RPMI8226 (cell line): ENCODE data around the gene TMEM205.
"Not testable (repeated sequence)": the region's sequence is repeated elsewhere in the genome, so short reads cannot be mapped to it uniquely, and the experiment has no call there.

ENCODE experiments used
- DNase-seq: peaks from one replicate; pipeline ENCODE4 v3.0.0-alpha.2; 2015

TMEM205 gene

GRCh38 chr19:11346104-11346940 lies at the start of gene TMEM205, which contains the start of gene CCDC159:
TSS of gene TMEM205 (minus strand) at chr19:11346268. CDS start at chr19:11345619, 649 bp downstream.
TSS of gene CCDC159 (plus strand) at chr19:11346519. CDS start at chr19:11346607, 88 bp downstream.
- peak; percentile 100 for DNase-seq

DNA sequence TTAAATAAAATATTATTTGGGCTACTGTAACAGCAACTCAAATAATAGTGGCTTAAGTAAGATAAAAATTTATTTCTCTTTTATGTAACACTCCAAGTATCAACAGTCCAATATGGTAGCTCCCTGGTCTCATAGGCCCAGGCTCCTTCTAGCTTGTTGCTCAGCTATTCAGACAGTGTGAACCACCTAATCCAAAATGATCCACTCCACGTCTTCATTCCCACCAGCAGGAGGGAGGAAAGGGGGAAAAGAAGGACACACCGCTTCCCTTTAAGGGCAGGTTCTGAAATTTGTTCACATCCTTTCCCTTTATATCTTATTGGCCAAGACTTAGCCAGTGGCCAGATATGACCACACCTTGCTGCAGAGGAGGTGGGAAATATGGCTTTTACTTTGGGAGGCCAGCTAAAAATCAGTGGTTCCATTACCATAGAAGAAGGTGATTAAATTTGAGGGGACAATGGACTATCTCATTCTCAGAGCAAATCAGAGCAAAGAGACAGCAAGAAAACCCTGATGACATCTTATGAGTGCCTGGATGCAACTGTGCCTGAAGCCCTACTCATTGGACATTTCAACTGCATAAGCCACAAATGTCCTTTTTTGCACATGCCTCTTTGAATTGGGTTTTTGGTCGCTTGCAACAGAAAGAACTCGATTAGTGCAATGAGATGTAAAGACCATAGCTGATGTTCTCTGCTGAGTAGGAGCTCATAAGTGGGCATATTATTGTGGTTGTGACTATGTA lies 45.0 kb upstream of the TMEM205 start:
- DNase-seq, result no peak

- DNase-seq, result no peak
Measured at GRCh38 chr19:11390359-11390758, 44.3 kb upstream of the TMEM205 start.

- DNase-seq, result peak; percentile 42
Measured at GRCh38 chr19:11387162-11388034, 41.3 kb upstream of the TMEM205 start.

- DNase-seq, result no peak
Measured at GRCh38 chr19:11384778-11385129, 38.7 kb upstream of the TMEM205 start.

GRCh38 chr19:11383706-11384048 lies 37.6 kb upstream of the TMEM205 start:
- no peak for DNase-seq

DNA sequence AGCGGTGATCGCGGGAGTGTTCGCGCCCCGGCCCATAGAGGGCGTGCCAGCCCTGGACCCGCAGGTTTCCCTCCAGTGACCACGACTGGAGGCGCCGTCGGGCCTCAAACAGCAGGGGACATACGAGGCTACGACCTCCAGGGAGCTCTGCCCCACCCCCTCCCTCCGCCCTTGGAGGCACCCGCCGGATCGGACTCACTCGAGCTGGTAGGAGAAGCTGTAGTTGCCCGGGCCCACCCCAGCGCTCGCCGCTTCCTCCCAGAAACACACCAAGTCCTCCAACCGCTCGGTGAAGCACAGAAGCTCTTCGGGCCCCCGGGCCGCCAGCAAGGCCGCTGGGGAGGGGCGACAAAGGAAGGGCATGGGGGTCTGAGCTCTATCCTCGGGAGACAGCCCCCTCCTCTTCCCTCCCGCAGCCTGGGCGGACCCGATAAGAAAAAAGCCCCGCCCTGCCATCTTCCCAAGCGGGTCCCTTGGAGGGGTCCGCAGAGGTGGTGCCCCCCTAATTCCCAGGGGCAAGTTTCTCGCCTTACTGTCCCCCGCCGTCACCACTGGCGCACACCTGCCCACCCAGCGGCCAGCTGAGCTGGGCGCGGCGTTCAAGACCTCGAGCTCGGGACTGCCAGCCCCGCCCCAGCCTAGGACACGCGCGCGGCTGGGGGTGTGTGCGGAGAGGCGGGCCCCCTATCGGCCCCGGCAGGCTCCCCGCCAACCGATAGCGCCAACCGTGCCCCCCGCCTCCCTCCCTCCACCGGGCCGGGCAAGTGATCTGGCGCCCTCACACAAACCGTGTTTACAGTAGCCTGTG lies 37.0 kb upstream of the TMEM205 start:
- DNase-seq, result peak; percentile 80

- DNase-seq, result peak; percentile 99
Measured at GRCh38 chr19:11380653-11381537, 34.8 kb upstream of the TMEM205 start.

DNA sequence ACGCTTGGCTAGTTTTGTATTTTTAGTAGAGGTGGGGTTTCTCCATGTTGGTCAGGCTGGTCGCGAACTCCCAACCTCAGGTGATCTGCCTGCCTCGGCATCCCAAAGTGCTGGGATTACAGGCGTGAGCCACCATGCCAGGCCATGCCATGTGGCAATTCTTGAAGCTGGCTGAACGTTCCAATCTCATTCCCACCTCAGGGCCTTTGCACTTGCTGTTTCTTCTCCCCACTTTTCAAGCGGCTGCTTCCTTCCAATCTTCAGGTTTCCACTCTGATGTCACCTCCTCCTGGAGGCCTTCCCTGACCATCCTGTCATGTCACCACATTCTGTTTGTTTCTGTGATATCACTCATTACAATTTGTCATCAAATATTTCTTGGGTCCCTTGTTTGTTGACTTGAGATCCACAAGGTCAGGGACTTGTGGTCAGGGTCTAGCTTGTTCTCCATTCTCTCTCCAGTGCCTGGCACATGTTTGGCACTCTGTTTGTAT lies 33.8 kb upstream of the TMEM205 start:
- no peak for DNase-seq

DNA sequence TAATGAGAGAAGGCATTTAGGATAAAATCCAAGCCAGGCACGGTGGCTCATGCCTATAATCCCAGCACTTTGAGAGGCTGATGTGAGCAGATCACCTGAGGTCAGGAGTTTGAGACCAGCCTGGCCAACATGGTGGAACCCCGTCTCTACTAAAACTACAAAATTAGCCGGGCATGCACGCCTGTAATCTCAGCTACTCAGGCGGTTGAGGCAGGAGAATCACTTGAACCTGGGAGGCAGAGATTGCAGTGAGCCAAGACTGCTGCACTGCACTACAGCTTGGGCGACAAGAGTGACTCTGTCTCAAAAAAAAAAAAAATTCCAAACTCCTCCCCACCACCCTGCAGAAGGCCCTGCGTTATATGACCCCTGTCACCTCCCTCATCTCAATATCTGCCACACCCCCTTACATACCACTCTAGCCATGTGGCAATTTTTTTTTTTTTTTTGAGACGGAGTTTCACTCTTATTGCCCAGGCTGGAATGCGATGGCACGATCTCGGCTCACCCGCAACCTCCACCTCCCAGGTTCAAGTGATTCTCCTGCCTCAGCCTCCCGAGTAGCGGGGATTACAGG lies 33.3 kb upstream of the TMEM205 start:
- DNase-seq, result not testable (repeated sequence)

GRCh38 chr19:11378319-11379189 lies 32.5 kb upstream of the TMEM205 start:
- peak; percentile 56 for DNase-seq

GRCh38 chr19:11377756-11378155 lies 31.7 kb upstream of the TMEM205 start:
- DNase-seq, result no peak

GRCh38 chr19:11377237-11377636 lies 31.2 kb upstream of the TMEM205 start:
- peak; percentile 42 for DNase-seq

GRCh38 chr19:11375143-11375948 lies 29.3 kb upstream of the TMEM205 start:
- peak; percentile 81 for DNase-seq

GRCh38 chr19:11374433-11375142 lies 28.5 kb upstream of the TMEM205 start, which contains the start of gene SWSAP1:
TSS of gene SWSAP1 (plus strand) at chr19:11374666. CDS start at chr19:11374681, 15 bp downstream.
- peak; percentile 99 for DNase-seq

DNA sequence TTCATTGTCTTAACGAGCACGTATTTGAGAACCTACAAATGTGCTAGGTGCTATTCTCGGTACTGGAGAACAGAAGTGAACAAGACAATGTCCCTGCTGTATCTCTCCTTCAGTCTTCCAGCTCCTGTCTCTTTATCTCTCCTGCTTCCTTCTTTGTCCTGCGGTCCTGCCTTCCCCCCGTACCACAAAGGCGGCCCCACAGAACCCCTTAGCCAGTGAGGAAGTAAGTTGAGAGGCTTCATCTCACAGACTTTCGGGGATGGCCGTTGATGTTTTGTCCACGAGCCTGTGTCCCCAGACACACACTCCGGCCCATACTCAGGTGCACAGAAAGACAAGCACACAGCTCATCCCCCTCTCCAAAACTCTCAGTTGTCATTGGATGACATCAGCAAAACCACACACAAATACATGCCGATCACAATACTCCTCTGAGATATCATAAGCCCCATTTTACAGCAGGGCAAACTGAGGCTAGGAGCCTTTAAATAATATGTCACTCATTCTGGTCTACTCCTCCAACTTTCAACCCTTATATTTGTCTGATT lies 27.9 kb upstream of the TMEM205 start:
- no peak for DNase-seq

GRCh38 chr19:11373166-11373884 lies 27.3 kb upstream of the TMEM205 start:
- DNase-seq, result no peak
